Activated CD4-positive, alpha-beta T cell treated with anti-CD3 and anti-CD28 coated beads, Interleukin-2, amount 50 U/mL, for 24 hours (primary cell): ENCODE results near the gene OR52M1.

ENCODE experiments used
- DNase-seq, 2 donors: peaks; one replicate each; pipeline ENCODE4 v3.0.0-alpha.2; 2020; ENCODE audit warnings: low read depth in 1 of 2, low spot score in 1 of 2

Gene OR52M1

DNA sequence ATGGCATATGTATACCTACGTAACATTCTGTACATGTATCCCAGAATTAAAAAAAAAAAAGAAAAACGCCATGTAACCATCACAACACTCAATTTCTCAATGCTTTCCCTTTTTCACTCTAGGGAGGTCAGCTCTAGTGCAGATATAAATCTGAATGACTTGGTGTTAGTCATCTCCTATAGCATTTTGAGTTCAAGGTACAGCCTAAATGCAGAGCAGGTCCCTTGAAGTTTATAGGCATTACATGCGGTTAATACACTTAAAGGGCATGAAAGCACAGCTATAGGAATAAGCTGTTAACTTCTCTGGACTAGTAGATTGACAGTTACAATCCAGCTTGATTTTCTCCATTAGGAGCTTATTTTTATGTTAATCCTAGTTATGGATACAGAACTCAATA, 20.4 kb downstream of the OR52M1 start:
- DNase-seq: no peak

DNA sequence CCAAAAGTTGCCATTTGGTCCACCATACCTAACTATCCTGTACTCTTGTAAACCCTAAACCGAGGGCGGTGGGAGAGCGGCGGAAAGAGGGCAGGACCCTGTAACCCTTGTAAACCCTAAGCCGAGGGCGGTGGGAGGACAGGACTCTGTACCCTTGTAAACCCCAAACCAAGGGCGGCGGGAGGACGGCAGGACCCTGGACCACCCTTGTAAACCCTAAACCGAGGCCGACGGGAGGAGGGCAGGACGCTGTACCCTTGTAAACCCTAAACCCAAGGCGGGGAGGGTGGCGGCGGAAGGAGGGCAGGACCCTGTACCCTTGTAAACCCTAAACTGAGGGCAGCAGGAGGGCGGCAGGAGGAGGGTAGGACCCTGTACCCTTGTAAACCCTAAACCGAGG, 24.1 kb downstream of the OR52M1 start:
- no peak for DNase-seq

DNA sequence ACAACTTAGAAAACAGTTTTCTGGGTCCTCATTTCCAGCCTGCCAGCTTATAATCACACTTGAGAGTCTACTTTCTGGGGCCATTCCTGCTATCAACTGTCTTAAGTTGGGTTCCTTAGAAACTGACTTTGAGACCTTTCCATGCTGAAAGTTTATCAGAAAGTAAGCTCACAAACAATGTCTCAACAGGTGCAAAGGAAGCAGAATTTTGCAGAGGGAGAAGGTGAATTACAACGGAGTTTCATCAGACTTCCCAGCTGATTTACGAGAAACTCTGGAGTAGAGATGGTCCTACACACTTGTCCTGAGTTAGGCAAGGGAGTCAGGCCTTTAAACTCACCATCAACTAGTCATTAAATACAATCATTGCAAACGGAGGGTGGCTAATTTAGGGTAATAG, 31.9 kb downstream of the OR52M1 start:
- no peak for DNase-seq

- no peak for DNase-seq
These were observed 32.8 kb downstream of the OR52M1 start for GRCh38 chr11:4577761-4578160.

DNA sequence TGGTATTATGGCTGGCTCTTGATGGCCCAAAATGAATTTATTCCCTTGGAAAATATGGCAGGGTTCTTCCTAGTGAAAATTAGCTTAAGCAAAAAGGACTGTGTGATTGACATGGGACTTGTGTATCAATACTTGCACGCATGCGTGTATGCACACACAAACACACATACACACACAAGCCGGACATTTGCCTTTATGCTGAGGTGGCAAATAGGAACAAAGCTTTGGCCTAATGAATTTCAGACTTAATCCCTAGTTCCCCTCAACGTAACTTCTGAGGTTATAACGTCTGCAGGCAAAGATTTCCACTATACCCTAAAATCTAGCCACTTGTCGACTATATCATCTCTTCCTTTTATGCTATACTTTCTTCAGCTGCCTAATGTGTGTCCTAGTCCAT, 33.6 kb downstream of the OR52M1 start:
- DNase-seq: no peak

GRCh38 chr11:4580124-4580523, 35.1 kb downstream of the OR52M1 start:
- DNase-seq: no peak

- no peak for DNase-seq
These were observed 36.5 kb downstream of the OR52M1 start, which contains the start of gene OR52I2 for GRCh38 chr11:4581443-4581842. OR52I2 (plus strand) TSS chr11:4581743.

DNA sequence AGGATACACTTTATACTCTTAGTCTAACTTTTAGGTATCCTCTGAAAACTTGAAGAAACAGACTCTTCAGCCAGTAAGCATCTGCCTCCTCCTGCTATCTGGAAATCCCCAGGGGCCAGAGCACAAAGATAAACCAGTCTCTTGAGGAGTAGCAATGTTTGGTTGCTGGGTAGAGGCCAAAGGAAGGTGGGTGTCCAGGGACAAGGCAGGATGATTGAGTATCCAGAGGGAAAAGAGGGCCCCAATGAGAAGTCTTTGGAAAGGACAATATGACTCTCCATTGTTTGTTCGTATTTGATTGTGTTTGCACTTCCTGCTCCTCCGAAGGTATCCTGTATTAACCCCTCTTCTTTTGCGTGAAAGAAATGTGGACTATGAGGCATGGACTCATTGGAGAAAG, 44.0 kb downstream of the OR52M1 start:
- DNase-seq: no peak

DNA sequence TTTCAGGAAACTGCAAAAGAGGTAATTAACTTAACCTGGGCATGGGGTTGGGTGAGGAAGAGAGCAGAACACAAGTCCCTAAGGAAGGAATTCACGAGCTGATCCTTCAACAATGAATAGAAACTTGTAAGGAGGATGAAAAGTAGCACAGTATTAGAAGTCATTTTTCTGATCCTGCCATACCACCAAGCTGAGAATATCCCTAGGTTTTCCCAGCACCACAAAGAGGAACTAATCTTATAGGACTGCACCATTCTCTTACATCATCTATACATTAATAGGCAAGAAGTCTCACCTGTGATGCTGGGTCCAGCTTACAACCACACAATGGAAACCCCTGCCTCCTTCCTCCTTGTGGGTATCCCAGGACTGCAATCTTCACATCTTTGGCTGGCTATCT, 48.7 kb downstream of the OR52M1 start, which contains the start of gene OR52I1:
Gene OR52I1 (plus strand): TSS at position 301 of the 400 bp plus-strand sequence. CDS start 0 bp downstream, at position 301.
- no peak for DNase-seq
